GM03348 (cell line): ENCODE data around the gene CD14.
"Not testable (repeated sequence)": the region's sequence is repeated elsewhere in the genome, so short reads cannot be mapped to it uniquely, and the experiment has no call there.

Source experiments
- DNase-seq: peaks from one replicate; pipeline ENCODE4 v3.0.0; 2012; ENCODE audit warnings: low spot score

The CD14 gene

GRCh38 chr5:140633021-140633471 lies at the start of gene CD14:
Gene CD14 (minus strand): TSS chr5:140633175. CDS start chr5:140633071, 104 bp downstream.
- DNase-seq: peak; percentile 48

- no peak for DNase-seq
These were observed 46.0 kb upstream of the CD14 start for GRCh38 chr5:140678993-140679392.

GRCh38 chr5:140677947-140678346 lies 45.0 kb upstream of the CD14 start:
- DNase-seq: no peak

GRCh38 chr5:140674629-140675028 lies 41.7 kb upstream of the CD14 start:
- DNase-seq: no peak

GRCh38 chr5:140674211-140674610 lies 41.2 kb upstream of the CD14 start:
- DNase-seq: no peak

- DNase-seq: no peak
These were observed 40.4 kb upstream of the CD14 start, which contains the start of gene DND1 for GRCh38 chr5:140673187-140673976. Gene DND1 (minus strand): TSS chr5:140673576. CDS start chr5:140673542, 34 bp downstream.

GRCh38 chr5:140672455-140673186 lies 39.6 kb upstream of the CD14 start:
- DNase-seq: no peak

GRCh38 chr5:140671472-140672125 lies 38.6 kb upstream of the CD14 start:
- no peak for DNase-seq

GRCh38 chr5:140671035-140671434 lies 38.1 kb upstream of the CD14 start:
- DNase-seq: not testable (repeated sequence)

- DNase-seq: peak; percentile 97
These were observed 31.6 kb upstream of the CD14 start, which contains the start of gene WDR55 for GRCh38 chr5:140664359-140665119. Gene WDR55 (plus strand): TSS chr5:140664904. CDS start chr5:140664913, 9 bp downstream.

- no peak for DNase-seq
These were observed 31.0 kb upstream of the CD14 start for GRCh38 chr5:140664030-140664358.

- DNase-seq: not testable (repeated sequence)
These were observed 27.4 kb upstream of the CD14 start for GRCh38 chr5:140660371-140660770.

- no peak for DNase-seq
These were observed 25.9 kb upstream of the CD14 start for GRCh38 chr5:140658870-140659269.

- DNase-seq: peak; percentile 20
These were observed 14.1 kb upstream of the CD14 start for GRCh38 chr5:140647042-140647419.

GRCh38 chr5:140642718-140643117 lies 9.7 kb upstream of the CD14 start:
- peak; percentile 50 for DNase-seq

- DNase-seq: no peak
These were observed 8.7 kb upstream of the CD14 start for GRCh38 chr5:140641716-140642115.

- peak; percentile 100 for DNase-seq
These were observed 6.4 kb upstream of the CD14 start, which contains the start of gene TMCO6 for GRCh38 chr5:140639148-140639981. Gene TMCO6 (plus strand): TSS chr5:140639451. CDS start chr5:140639528, 77 bp downstream.

GRCh38 chr5:140638898-140639147 lies 5.8 kb upstream of the CD14 start:
- DNase-seq: not testable (repeated sequence)

- DNase-seq: no peak
These were observed 4.6 kb upstream of the CD14 start for GRCh38 chr5:140637371-140638100.
